ENCODE results near the gene GIMAP8.

The GIMAP8 gene

DNA sequence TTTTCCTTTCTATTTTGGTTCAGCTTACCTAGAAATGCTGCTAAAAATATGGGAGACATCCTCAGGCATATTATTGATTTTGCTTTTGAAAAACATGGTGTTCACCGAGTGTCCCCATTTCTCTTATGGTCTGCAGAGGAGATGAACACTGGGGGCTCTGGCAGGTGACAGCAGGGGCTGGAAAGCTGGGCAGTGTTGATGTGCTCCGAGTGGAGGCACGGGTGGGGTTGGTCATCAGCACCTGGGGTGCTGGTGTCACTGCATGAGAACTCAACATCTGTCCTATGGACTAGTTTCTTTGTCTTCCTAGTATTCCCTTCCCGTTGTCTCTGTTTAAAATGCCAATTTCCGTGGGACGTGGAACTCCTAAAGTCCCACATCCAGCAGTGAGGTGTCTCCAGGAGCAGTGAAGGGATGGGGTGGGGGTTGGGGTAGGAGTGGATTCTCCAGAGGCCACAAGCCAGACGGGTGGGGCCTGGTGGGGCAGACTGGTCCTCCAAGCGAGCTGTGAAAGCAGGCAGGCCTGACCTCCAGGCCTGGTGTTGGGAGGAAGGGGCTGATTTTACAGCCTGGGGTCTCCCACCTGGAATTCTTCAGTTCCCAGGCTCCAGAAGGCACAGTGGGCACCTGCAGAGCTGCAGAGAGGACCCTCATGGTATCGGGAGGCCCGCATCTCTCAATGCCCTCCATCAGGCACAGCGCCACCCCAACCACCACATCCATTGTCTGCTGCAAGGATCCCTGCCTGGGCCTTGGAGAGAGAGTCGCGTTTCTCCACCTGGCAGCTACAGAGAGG lies 46.9 kb upstream of the GIMAP8 start:
- TF ChIP-seq, protein P1, sequence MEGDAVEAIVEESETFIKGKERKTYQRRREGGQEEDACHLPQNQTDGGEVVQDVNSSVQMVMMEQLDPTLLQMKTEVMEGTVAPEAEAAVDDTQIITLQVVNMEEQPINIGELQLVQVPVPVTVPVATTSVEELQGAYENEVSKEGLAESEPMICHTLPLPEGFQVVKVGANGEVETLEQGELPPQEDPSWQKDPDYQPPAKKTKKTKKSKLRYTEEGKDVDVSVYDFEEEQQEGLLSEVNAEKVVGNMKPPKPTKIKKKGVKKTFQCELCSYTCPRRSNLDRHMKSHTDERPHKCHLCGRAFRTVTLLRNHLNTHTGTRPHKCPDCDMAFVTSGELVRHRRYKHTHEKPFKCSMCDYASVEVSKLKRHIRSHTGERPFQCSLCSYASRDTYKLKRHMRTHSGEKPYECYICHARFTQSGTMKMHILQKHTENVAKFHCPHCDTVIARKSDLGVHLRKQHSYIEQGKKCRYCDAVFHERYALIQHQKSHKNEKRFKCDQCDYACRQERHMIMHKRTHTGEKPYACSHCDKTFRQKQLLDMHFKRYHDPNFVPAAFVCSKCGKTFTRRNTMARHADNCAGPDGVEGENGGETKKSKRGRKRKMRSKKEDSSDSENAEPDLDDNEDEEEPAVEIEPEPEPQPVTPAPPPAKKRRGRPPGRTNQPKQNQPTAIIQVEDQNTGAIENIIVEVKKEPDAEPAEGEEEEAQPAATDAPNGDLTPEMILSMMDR (IDR thresholded peaks at IDR 0.05; ENCODE audit: low read depth, low read length) = no peak

DNA sequence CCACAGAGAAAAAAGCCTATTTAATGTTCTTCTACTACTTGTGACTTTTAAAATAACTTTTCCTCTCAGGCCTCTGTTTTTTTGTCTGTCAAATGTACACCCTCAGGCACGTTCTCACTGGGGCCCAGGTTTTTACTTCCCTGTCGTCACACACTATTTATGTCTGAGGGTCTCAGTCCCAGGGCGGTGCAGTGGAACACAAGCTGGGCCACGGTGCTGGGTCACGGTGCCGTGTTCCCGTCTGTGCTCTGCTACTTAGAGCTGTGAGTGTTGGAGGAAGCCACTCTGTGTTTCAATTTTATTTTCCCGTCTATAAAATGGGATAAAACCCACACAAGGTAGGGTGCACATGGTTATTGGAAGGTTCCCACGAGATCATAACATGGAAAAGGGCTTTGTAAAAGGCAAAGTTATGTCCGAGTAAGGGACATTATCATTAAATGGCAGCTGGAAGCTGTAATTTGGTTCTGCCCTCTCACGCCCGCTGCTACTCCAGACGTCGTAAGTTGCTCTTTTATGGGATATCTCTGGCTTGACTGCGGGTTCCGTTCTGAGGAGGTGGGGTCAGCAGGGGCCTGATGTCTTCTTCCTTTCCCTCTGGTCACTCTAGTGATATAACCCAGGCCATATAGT lies 46.1 kb upstream of the GIMAP8 start:
- H3K4me1 ChIP-seq = peaks cover 16% of the 10 kb centered on the region
- TF ChIP-seq, protein P1 (IDR thresholded peaks at IDR 0.05; ENCODE audit: low read depth, low read length) = no peak
- H3K36me3 ChIP-seq = no peaks in the 10 kb centered on the region
- no peak for DNase-seq
- H3K4me3 ChIP-seq (ENCODE audit: low read depth, low read length) = peak overlapping the region; percentile 69
- H3K9me3 ChIP-seq = no peaks in the 10 kb centered on the region
- H3K27me3 ChIP-seq = no peaks in the 10 kb centered on the region

More for the DNA sequence above, 46.9 kb upstream of the GIMAP8 start:
- H3K9me3 ChIP-seq = no peaks in the 10 kb centered on the region
- DNase-seq = no peak
- peaks cover 23% of the 10 kb centered on the region for H3K4me1 ChIP-seq
- no peak overlapping the region for H3K4me3 ChIP-seq (ENCODE audit: low read depth, low read length)
- no peaks in the 10 kb centered on the region; the same call in 1 of the 2 replicates for H3K36me3 ChIP-seq
- H3K27me3 ChIP-seq = no peaks in the 10 kb centered on the region

DNA sequence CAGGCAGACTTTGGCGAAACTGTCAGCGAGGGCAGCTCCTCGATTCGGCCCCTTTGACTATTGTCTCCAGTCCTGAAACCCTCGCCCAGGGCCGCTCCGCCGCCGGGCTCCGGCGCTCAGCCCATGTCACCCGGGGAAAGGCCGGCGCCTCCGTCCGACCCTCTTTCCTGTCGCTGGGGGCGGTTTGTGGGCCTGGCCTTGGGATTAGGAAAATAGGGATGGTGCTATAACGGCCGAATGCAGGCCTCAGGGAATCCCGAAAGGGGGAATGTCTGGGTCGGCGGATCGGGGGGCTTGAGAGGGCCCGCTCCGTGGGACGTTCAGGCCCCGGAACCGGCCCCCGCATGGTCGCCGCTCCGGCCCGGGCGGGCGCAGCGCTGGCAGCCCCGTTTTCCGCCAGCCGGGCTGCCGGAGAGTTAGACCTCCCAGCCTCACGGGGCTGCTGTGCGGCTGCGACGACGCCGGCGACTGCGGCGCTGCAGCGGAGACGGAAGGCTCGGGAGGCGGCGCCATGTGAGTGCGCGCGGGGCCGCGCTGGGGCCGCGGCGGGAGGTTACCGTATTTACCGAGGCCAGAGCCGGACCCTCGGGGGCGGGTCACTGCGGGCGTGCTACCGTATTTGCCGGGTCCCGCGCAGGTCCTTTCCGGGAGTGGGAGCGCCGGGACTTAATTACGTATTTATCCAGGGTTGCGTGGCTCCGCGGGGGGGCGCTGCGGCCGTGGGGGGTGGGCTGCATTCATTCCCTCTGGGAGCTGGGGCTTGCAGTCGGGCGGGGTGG lies 45.4 kb upstream of the GIMAP8 start:
- Histone ChIP-seq H3K9me3 (no peaks in the 10 kb centered on the region), H3K4me1 (peaks cover 9% of the 10 kb centered on the region), H3K36me3 (no peaks in the 10 kb centered on the region), H3K4me3 (ENCODE audit: low read depth, low read length) (peak overlapping the region; percentile 69), H3K27me3 (no peaks in the 10 kb centered on the region)
- TF ChIP-seq, protein P1 (IDR thresholded peaks at IDR 0.05; ENCODE audit: low read depth, low read length) = no peak
- DNase-seq = peak; percentile 90

DNA sequence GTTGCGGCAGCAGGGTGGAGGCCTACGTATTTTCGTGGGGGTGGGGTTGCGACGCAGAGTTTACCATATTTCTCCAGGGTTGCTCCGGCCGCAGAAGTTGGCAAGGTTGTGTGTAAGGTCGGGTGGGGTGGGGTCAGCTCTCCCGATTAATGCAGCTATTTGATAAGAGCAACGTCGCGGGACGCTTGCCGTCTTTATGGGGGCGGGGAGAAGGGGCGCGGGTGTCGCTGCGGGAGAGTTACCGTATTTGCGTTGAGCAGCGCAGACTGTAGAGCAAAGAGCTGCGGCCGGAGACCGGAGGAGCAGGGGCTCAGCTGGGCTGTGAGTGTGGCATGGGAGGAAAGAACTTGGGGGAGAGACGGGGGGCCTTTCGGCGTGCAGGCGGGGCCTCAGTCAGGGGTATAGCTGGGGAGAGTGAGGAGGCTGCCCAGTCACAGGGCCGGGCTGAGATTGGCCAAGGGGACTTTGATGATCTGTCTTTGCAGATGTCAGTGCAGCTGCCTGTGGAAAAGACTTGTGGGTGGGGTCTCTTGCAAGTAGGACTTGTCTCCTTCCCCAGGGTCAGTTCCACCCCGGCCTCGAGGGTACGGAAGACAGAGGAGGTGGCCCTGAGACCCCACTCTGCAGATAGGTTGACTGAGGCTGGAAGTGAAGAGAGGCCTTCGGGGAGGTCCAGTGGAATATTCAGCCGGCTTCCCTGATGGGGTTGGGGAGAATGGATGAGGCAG lies 44.7 kb upstream of the GIMAP8 start:
- Histone ChIP-seq H3K27me3 (no peaks in the 10 kb centered on the region), H3K4me3 (ENCODE audit: low read depth, low read length) (peak overlapping the region; percentile 69), H3K4me1 (peaks cover 2% of the 10 kb centered on the region), H3K36me3 (no peaks in the 10 kb centered on the region), H3K9me3 (no peaks in the 10 kb centered on the region)
- TF ChIP-seq, protein P1 (IDR thresholded peaks at IDR 0.05; ENCODE audit: low read depth, low read length) = no peak
- DNase-seq = no peak

DNA sequence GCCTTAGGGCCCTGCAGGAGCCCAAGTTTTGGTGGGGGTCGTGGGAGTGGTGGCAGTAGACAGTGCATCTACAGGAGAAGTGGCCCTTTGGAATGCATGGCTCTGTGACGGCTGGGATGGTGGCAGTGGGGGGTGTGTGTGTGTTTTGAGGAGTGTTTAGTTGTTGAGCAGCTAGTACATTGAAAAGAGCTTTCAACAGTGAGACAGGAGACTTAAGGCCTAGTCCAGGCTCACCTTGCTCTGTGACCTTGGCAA lies 44.2 kb upstream of the GIMAP8 start:
- H3K9me3 ChIP-seq = no peaks in the 10 kb centered on the region
- TF ChIP-seq, protein P1 (IDR thresholded peaks at IDR 0.05; ENCODE audit: low read depth, low read length) = no peak
- H3K4me3 ChIP-seq (ENCODE audit: low read depth, low read length) = peak overlapping the region; percentile 69; the same call in 1 of the 2 replicates
- H3K27me3 ChIP-seq = no peaks in the 10 kb centered on the region
- DNase-seq = no peak
- no peaks in the 10 kb centered on the region for H3K4me1 ChIP-seq
- H3K36me3 ChIP-seq = no peaks in the 10 kb centered on the region

Data from BE2C (cell line).